Hypothalamus (tissue), 51 donors: ENCODE measurements around the gene SERPINB6.
"Not testable (repeated sequence)": the region's sequence is repeated elsewhere in the genome, so short reads cannot be mapped to it uniquely, and the experiment has no call there.

ENCODE experiments used
- DNase-seq, 51 donors: peaks; one replicate each; lab custom pipeline; 2025; lab: John Stamatoyannopoulos, UW

SERPINB6 gene

GRCh38 chr6:2917065-2917464 is 54.3 kb downstream of the SERPINB6 start:
- DNase-seq, result no peak

GRCh38 chr6:2916158-2916925 is 55.0 kb downstream of the SERPINB6 start:
- DNase-seq, result peak in 13 of 51 donors; percentile 7 to 72 (median 21)

- DNase-seq, result no peak
Measured at GRCh38 chr6:2915150-2915549, 56.2 kb downstream of the SERPINB6 start.

- no peak for DNase-seq
Measured at GRCh38 chr6:2914318-2914660, 57.1 kb downstream of the SERPINB6 start.

- no peak for DNase-seq
Measured at GRCh38 chr6:2913621-2914317, 57.6 kb downstream of the SERPINB6 start.

GRCh38 chr6:2911171-2911570 is 60.2 kb downstream of the SERPINB6 start:
- DNase-seq, result no peak

GRCh38 chr6:2909718-2910117 is 61.6 kb downstream of the SERPINB6 start:
- DNase-seq, result no peak

- not testable (repeated sequence) for DNase-seq
Measured at GRCh38 chr6:2909051-2909606, 62.2 kb downstream of the SERPINB6 start.

- DNase-seq, result not testable (repeated sequence)
Measured at GRCh38 chr6:2908516-2908915, 62.9 kb downstream of the SERPINB6 start.

GRCh38 chr6:2903411-2904185 is 67.8 kb downstream of the SERPINB6 start:
- not testable (repeated sequence) for DNase-seq

GRCh38 chr6:2901645-2902502 is 69.5 kb downstream of the SERPINB6 start:
- not testable (repeated sequence) for DNase-seq

GRCh38 chr6:2900821-2901644 is 70.3 kb downstream of the SERPINB6 start:
- peak in 28 of 51 donors; percentile 19 to 72 (median 46) for DNase-seq

- DNase-seq, result no peak
Measured at GRCh38 chr6:2900221-2900807, 71.1 kb downstream of the SERPINB6 start.

GRCh38 chr6:2899596-2899995 is 71.8 kb downstream of the SERPINB6 start:
- DNase-seq, result no peak
